Activated naive CD4-positive, alpha-beta T cell treated with anti-CD3 and anti-CD28 coated beads, Interleukin-2, amount 50 U/mL, for 24 hours (primary cell): ENCODE results near the gene TMEM238.
"Not testable (repeated sequence)": the region's sequence is repeated elsewhere in the genome, so short reads cannot be mapped to it uniquely, and the experiment has no call there.

Experiments
- H3K27ac Mint-ChIP-seq: one replicate; pipeline ENCODE4 v1.8.0; 2021; ENCODE audit warnings: mild to moderate bottlenecking, mixed read lengths
- H3K27me3 Mint-ChIP-seq: one replicate; pipeline ENCODE4 v1.8.0; 2021; ENCODE audit warnings: mixed read lengths
- H3K36me3 Mint-ChIP-seq: one replicate; pipeline ENCODE4 v1.8.0; 2021; ENCODE audit warnings: mixed read lengths
- H3K4me1 Mint-ChIP-seq: one replicate; pipeline ENCODE4 v1.8.0; 2021; ENCODE audit warnings: mixed read lengths
- H3K4me3 Mint-ChIP-seq: one replicate; pipeline ENCODE4 v1.8.0; 2021; ENCODE audit warnings: mild to moderate bottlenecking, mixed read lengths
- H3K9me3 Mint-ChIP-seq: one replicate; pipeline ENCODE4 v1.8.0; 2021; ENCODE audit warnings: mixed read lengths

Gene TMEM238

DNA sequence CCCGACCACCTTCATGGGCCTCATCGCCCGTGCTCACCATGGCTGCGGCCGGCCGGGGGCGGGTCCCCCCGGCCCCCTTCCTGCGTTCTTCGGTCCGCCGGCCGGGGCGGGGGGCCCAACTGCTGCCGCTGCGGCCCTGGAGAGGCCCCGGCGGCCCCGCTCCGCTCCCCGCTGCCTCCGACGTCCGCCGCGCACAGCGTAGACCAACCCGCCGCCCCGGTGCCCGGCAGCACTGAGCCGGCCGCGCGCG is 23.4 kb upstream of the TMEM238 start, which contains the start of gene UBE2S:
UBE2S (minus strand) TSS at position 239 of the 250 bp plus-strand sequence; CDS start at position 40, 199 bp downstream.
- H3K9me3 Mint-ChIP-seq, H3K27me3 Mint-ChIP-seq: not testable (repeated sequence)
- Mint-ChIP-seq H3K4me3 (peak within 1 kb of the TSS; percentile 90), H3K4me1 (peaks cover 32% of the 10 kb centered on the region), H3K36me3 (peaks cover 14% of the 10 kb centered on the region), H3K27ac (peak within 1 kb of the TSS; percentile 95)

DNA sequence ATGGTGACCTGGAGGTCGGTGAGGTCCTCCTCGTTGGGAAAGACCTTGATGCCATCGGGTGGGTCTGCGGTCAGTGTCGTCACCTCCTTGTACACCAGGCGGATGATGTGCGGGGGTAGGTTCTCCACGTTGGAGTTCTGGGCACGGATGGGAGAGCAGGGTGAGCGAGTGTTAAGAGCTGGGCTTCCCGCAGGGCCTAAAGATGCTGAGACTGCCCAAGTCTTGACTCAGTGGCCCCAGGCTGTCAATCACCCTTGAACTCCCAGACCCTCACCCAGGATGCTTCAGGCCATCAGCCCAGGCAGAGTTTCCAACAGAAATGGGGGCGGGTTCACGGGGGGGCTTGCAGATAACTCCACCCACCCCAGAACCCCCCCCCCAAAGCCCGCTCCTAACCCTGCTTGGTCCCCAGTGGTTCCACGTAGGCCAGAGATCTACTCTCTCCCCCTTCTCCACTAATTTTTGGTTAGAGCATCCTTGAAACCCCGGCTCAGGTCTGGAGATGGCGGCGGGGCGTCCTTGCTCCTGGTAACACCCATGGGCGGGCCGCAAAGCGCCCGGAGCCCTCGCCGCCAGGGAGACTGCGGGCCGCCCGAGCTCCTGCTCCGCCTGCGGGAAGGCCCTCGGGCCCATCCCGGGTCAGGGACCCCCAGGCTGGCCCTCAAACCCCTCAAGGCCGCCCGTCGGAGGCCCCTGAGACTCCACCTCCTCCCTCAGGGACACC is 22.9 kb upstream of the TMEM238 start:
- Mint-ChIP-seq H3K9me3 (peaks cover 6% of the 10 kb centered on the region), H3K36me3 (peaks cover 15% of the 10 kb centered on the region), H3K27ac (peak overlapping the region; percentile 77), H3K4me3 (peak overlapping the region; percentile 90), H3K27me3 (no peaks in the 10 kb centered on the region), H3K4me1 (peaks cover 32% of the 10 kb centered on the region)

DNA sequence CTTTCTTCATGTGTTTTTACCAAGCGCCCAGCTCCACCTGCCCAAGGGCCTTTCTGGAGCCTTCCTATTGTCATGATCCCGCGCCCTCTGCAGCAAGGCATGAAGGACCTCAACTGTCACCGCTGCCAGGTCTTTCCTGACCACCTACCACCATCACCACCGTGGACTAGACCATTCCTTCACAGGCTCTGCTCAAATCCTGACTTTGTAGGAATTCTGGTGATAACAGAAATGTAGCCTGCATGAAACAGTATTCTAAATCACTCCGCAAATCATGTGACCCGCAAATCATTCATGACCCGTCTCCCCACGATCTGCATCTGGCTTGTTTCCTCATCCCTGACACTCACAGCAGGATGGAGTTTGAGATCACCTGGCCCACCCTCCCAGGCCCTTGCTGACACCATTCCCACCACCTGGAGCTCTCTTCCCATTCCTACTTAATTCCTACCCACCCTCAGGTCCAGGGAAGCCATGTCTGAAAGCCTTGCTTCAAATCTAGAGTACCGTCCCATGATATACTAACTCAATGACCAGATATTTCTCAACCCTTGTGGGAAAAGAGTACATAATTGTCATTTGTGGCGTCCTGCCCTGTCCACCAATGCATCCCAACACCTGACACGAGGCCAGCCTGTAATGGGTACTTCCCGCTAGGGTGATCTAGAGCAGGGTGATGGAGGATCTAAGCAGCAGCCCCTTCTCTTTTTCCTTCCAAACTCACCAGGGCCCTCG is 22.2 kb upstream of the TMEM238 start:
- H3K27me3 Mint-ChIP-seq = no peaks in the 10 kb centered on the region
- peak overlapping the region; percentile 77 for H3K27ac Mint-ChIP-seq
- peaks cover 6% of the 10 kb centered on the region for H3K9me3 Mint-ChIP-seq
- H3K4me3 Mint-ChIP-seq = peak overlapping the region; percentile 90
- H3K36me3 Mint-ChIP-seq = peaks cover 17% of the 10 kb centered on the region
- peaks cover 32% of the 10 kb centered on the region for H3K4me1 Mint-ChIP-seq

- H3K36me3 Mint-ChIP-seq = peaks cover 17% of the 10 kb centered on the region
- H3K4me1 Mint-ChIP-seq = peaks cover 32% of the 10 kb centered on the region
- H3K27me3 Mint-ChIP-seq = no peaks in the 10 kb centered on the region
Measured at GRCh38 chr19:55405638-55406037, 21.5 kb upstream of the TMEM238 start.

DNA sequence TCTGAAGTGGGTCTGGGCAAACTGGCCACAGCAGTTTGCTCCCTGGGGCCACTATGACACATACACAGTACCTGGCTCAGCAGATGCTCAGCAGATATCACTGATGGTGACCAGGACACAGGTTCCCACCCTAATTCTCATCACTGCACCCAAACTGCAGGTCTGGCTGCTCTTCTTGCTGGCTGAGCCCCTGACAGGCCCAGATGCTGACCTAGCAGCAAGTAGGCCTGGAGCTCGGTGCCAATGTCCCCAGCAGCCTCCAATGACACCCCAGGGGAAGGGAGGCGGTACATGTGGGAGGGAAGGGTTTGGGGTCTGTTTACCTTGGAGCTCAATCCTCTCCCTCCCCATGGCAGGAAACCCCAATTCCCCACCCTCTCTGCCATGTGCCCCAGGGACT is 18.4 kb upstream of the TMEM238 start:
- peaks cover 27% of the 10 kb centered on the region for H3K4me1 Mint-ChIP-seq
- H3K4me3 Mint-ChIP-seq = no peak overlapping the region
- no peak overlapping the region for H3K27ac Mint-ChIP-seq
- H3K27me3 Mint-ChIP-seq = no peaks in the 10 kb centered on the region
- H3K9me3 Mint-ChIP-seq = no peaks in the 10 kb centered on the region
- peaks cover 16% of the 10 kb centered on the region for H3K36me3 Mint-ChIP-seq

More at GRCh38 chr19:55405638-55406037, 21.5 kb upstream of the TMEM238 start:
- H3K4me3 Mint-ChIP-seq = peak overlapping the region; percentile 90
- peaks cover 6% of the 10 kb centered on the region for H3K9me3 Mint-ChIP-seq
- peak overlapping the region; percentile 74 for H3K27ac Mint-ChIP-seq

GRCh38 chr19:55401390-55401789 is 17.3 kb upstream of the TMEM238 start:
- Mint-ChIP-seq H3K4me1 (peaks cover 22% of the 10 kb centered on the region), H3K36me3 (peaks cover 13% of the 10 kb centered on the region)
- not testable (repeated sequence) for H3K27me3 Mint-ChIP-seq, H3K4me3 Mint-ChIP-seq, H3K27ac Mint-ChIP-seq, H3K9me3 Mint-ChIP-seq

DNA sequence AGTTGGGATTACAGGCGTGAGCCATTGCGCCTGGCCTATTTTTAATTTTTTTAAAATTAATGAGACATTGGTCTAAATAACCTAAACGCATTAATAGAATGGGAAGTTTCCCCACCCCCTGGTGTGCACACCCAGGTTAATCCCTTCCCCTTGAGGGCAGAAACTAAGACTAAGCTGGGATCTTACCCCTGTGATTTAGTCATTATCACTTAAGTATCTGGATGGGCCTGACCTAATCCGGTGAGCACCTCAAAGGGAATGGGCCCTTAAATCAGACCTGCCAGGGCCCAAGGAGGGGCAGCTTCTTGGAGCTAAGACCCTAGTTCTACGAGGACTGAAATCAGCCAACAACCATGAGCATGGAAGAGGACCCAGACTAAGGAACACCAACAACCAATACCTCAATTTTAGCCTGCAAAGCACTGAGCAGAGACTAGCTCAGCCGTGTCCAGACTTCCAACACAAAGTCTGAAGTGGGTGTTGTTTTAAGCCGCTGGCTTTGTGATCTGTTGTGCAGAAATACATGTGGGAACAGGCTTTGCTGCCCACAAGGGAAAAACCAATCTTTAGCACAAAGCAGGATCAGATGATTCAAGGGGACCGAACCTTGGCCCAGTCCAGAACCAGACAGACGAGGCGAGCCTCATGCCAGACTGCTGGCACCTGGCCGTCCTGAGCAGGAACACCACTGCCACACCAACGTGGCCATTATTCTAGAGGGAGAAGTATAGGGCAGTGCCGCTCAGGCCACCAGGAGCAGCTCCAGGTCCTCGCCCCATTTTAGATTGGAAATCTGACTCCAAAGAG is 16.4 kb upstream of the TMEM238 start:
- H3K4me3 Mint-ChIP-seq = no peak overlapping the region
- peaks cover 13% of the 10 kb centered on the region for H3K4me1 Mint-ChIP-seq
- no peaks in the 10 kb centered on the region for H3K9me3 Mint-ChIP-seq
- no peak overlapping the region for H3K27ac Mint-ChIP-seq
- peaks cover 6% of the 10 kb centered on the region for H3K36me3 Mint-ChIP-seq
- H3K27me3 Mint-ChIP-seq = no peaks in the 10 kb centered on the region

DNA sequence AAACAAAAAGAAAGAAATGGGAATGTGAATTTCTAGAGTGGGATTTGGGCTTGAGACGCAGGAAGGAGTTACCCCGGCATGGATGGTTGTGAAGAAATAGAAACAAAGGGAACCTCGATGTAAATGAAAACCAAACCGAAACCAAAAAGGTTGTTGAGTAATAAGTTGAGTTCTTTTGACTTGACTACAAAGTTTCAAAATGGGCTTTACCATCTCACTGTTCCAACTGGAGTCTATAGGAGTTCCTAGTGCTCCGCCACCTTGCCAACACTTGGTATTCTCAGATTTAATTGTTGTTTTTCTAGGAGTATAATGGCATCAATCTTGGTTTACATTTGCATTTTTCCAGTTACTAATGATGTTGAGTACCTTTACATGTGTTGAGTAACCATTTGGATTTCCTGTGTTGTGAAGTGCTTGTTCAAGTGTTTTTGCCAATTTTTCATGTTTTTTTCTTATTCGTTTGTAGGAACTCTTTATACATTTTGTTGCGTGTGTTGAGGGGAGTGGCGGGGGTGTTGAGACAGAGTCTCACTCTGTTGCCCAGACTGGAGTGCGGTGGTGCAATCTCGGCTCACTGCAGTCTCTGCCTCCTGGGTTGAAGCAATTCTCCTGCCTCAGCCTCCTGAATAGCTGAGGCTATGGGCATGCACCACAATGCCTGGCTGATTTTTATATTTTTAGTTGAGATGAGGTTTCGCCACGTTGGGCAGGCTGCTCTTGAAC is 14.3 kb upstream of the TMEM238 start:
- Mint-ChIP-seq H3K27me3 (no peaks in the 10 kb centered on the region), H3K4me1 (peaks cover 11% of the 10 kb centered on the region), H3K9me3 (no peaks in the 10 kb centered on the region), H3K27ac (no peak overlapping the region), H3K4me3 (no peak overlapping the region), H3K36me3 (peaks cover 5% of the 10 kb centered on the region)

GRCh38 chr19:55392820-55393761 is 9.0 kb upstream of the TMEM238 start:
- H3K4me3 Mint-ChIP-seq = no peak overlapping the region
- H3K27ac Mint-ChIP-seq = no peak overlapping the region
- H3K9me3 Mint-ChIP-seq = no peaks in the 10 kb centered on the region
- H3K36me3 Mint-ChIP-seq = peaks cover 11% of the 10 kb centered on the region
- H3K27me3 Mint-ChIP-seq = no peaks in the 10 kb centered on the region
- H3K4me1 Mint-ChIP-seq = peaks cover 26% of the 10 kb centered on the region

DNA sequence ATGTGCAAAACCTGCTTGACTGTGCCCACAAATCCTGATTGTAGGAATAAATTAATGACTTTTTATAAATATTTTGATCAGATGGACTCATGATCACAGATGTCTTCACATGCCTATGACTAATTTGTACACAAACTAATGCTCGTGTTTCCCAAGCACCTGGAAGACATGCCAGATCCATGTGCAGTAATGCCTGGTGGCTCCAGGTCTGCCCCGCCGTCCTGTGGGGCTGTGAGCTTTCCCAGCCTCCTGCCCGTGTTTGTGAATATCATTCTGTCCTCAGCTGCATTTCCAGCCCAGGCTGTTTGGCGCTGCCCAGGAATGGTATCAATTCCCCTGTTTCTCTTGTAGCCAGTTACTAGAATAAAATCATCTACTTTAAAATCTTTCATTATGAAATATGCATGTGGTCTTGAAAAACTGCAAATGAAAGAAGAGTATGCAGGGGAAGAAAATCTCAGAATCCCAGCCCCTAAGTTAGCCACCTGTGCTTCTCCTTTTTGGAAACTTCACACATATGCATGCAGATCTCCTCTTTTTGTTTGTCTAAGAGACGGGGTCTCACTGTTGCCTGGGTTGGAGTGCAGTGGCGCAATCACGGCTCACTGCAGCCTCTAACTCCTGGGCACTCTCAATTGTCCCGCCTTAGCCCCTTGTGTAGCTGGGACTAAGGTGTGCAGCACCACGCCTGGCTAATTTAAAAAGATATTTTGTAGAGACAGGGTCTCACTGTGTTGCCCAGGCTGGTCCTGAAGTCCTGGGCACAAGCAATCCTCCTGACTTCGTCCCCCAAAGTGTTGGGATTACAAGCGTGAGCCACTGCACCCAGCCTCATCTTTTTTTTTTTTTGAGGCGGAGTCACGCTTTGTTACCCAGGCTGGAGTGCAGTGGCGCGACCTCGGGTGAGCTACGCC is 7.9 kb upstream of the TMEM238 start:
- Mint-ChIP-seq H3K4me3 (no peak overlapping the region), H3K27ac (no peak overlapping the region), H3K27me3 (no peaks in the 10 kb centered on the region), H3K9me3 (no peaks in the 10 kb centered on the region), H3K4me1 (peaks cover 30% of the 10 kb centered on the region), H3K36me3 (peaks cover 16% of the 10 kb centered on the region)

GRCh38 chr19:55391191-55391670 is 7.1 kb upstream of the TMEM238 start:
- peaks cover 23% of the 10 kb centered on the region for H3K36me3 Mint-ChIP-seq
- no peak overlapping the region for H3K27ac Mint-ChIP-seq

DNA sequence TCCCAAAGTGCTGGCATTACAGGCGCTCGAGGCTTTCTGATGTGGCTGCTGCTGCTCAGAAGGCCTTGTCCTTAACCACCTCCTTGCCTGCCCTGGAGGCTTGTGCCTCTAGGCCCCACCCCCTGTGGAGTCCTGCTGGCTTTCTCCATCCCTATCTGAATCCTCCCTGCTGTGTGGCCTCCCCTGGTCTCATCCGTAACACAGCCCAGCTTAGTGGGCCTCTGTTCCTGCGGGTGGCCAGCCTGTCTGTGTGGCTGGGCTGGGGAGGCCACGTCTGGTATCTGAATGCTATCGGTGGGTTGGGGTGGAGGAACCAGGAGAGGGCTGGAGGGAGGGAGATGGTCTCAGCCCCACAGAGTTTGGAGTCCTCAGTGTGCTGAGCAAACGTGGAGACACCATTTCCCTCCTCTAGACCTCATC is 6.4 kb upstream of the TMEM238 start:
- Mint-ChIP-seq H3K4me3 (peak overlapping the region; percentile 52), H3K4me1 (peaks cover 34% of the 10 kb centered on the region), H3K27me3 (no peaks in the 10 kb centered on the region), H3K9me3 (no peaks in the 10 kb centered on the region), H3K36me3 (peaks cover 29% of the 10 kb centered on the region), H3K27ac (peak overlapping the region; percentile 78)

More at GRCh38 chr19:55391191-55391670, 7.1 kb upstream of the TMEM238 start:
- Mint-ChIP-seq H3K4me3 (no peak overlapping the region), H3K9me3 (no peaks in the 10 kb centered on the region), H3K27me3 (no peaks in the 10 kb centered on the region), H3K4me1 (peaks cover 34% of the 10 kb centered on the region)

DNA sequence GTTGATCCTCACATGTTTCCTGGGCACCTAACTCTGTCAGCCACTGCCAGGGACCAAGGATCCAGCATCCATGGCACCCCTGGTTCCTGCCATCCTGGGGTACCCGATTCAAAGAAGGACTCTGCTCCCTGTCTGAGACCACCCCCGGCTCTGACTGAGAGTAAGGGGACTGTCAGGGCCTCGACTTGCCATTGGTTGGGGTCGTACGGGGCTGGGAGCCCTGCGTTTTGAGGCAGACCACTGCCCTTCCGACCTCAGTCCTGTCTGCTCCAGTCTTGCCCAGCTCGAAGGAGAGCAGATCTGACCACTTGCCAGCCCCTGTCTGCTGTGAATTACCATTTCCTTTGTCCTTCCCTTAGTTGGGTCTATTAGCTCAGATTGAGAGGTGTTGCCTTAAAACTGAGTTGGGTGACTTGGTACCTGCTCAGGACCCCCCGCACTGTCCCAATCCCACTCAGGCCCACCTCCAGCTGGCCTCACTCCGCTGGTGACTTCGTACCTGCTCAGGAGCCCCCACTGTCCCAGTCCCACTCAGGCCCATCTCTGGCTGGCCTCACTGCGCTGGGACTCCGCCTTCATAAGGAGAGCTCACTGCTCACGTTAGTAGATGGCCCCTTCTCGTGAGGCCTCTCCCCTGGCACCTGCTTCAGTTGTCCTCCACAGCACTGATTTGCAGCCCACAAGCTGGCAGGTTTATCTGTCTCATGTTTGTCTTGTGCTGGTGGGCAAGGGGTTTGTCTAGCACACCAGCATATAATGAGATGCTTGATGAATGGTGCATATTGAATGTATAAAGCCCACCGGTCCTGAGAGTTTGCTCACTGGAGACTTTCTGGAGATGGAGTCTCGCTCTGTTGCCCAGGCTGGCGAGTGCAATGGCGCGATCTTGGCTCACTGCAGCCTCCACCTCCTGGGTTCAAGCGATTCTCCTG is 5.6 kb upstream of the TMEM238 start:
- H3K27ac Mint-ChIP-seq = peak overlapping the region; percentile 80
- H3K9me3 Mint-ChIP-seq = no peaks in the 10 kb centered on the region
- H3K27me3 Mint-ChIP-seq = no peaks in the 10 kb centered on the region
- H3K4me3 Mint-ChIP-seq = peak overlapping the region; percentile 70
- H3K4me1 Mint-ChIP-seq = peaks cover 36% of the 10 kb centered on the region
- H3K36me3 Mint-ChIP-seq = peaks cover 29% of the 10 kb centered on the region
